Keratinocyte (primary cell): ENCODE results near the gene RPS27. TPM values are rescaled to one million over a fixed set of nuclear protein-coding genes. Genes with fewer than 3 reads are reported as not detected.

ENCODE experiments used
- DNase-seq: peaks from one replicate; pipeline ENCODE4 v3.0.0-alpha.2; 2011; ENCODE audit warnings: low read depth, missing footprints, low spot score
- FAIRE-seq: peaks from 2 replicates; lab custom pipeline; 2011; peaks lifted over from hg19 to GRCh38; lab: Jason Lieb, UNC
- H2AFZ ChIP-seq: 2 replicates; pipeline ENCODE4 v1.6.0; 2012; ENCODE audit warnings: low read length, control low read depth, inconsistent platforms; ENCODE audit not compliant: control insufficient read depth
- H3K27ac ChIP-seq: 2 replicates; pipeline ENCODE4 v1.5.1; 2011; ENCODE audit warnings: low read length; ENCODE audit not compliant: control insufficient read depth, insufficient read depth
- H3K27me3 ChIP-seq: 3 replicates; pipeline ENCODE4 v1.6.0; 2011; ENCODE audit warnings: low read length; ENCODE audit not compliant: control insufficient read depth, insufficient read depth; ENCODE audit errors: extremely low read depth
- H3K36me3 ChIP-seq, 2 experiments: 2 replicates in 1 of 2; 3 replicates in 1 of 2; pipeline ENCODE4 v1.5.1; 2011; ENCODE audit warnings: low read length in 2 of 2, mild to moderate bottlenecking in 1 of 2; ENCODE audit not compliant: control insufficient read depth in 2 of 2, insufficient read depth in 2 of 2; ENCODE audit errors: extremely low read depth in 1 of 2
- H3K4me1 ChIP-seq: 3 replicates; pipeline ENCODE4 v1.5.1; 2011; ENCODE audit warnings: low read length; ENCODE audit not compliant: control insufficient read depth, insufficient read depth; ENCODE audit errors: extremely low read depth
- H3K4me2 ChIP-seq: 3 replicates; pipeline ENCODE4 v1.6.0; 2011; ENCODE audit warnings: low read depth, low read length; ENCODE audit not compliant: control insufficient read depth, insufficient read depth; ENCODE audit errors: extremely low read depth
- H3K4me3 ChIP-seq, 3 experiments: fragments of 200-600 bp in 1 of 3; sonication (generic) in 1 of 3; 2 replicates in 2 of 3; 3 replicates in 1 of 3; pipeline ENCODE4 v1.5.1; 2011 to 2016; ENCODE audit warnings: low read length in 3 of 3, mild to moderate bottlenecking in 3 of 3, control low read depth in 2 of 3, inconsistent platforms in 1 of 3, low read depth in 1 of 3, mixed read lengths in 1 of 3, mixed run types in 1 of 3, moderate library complexity in 1 of 3; ENCODE audit not compliant: control insufficient read depth in 2 of 3, insufficient read depth in 2 of 3; ENCODE audit errors: extremely low read depth in 1 of 3
- H3K79me2 ChIP-seq: 2 replicates; pipeline ENCODE4 v1.6.0; 2012; ENCODE audit warnings: low read length; ENCODE audit not compliant: control insufficient read depth, insufficient read depth
- H3K9ac ChIP-seq: 3 replicates; pipeline ENCODE4 v1.6.0; 2011; ENCODE audit warnings: low read length; ENCODE audit not compliant: control insufficient read depth, insufficient read depth; ENCODE audit errors: extremely low read depth
- H3K9me1 ChIP-seq: 3 replicates; pipeline ENCODE4 v1.6.0; 2011; ENCODE audit warnings: low read length; ENCODE audit not compliant: control insufficient read depth, insufficient read depth; ENCODE audit errors: extremely low read depth
- H3K9me3 ChIP-seq: 2 replicates; pipeline ENCODE4 v1.5.1; 2012; ENCODE audit warnings: low read depth, low read length; ENCODE audit not compliant: control insufficient read depth
- H4K20me1 ChIP-seq: 3 replicates; pipeline ENCODE4 v1.6.0; 2011; ENCODE audit warnings: low read length; ENCODE audit not compliant: control insufficient read depth, insufficient read depth; ENCODE audit errors: extremely low read depth
- EZH2 ChIP-seq: IDR thresholded peaks from one replicate; pipeline ENCODE4 v1.6.1; 2012; ENCODE audit warnings: inconsistent platforms, mild to moderate bottlenecking, low read length, moderate library complexity
- dilution Hi-C: fragments of 300-500 bp; cut with MboI; formaldehyde crosslinking; loops from one replicate; pipeline ENCODE4 v1.7.0; 2020; ENCODE audit warnings: low sequenced_read_pairs; ENCODE audit not compliant: extremely low pct_ligation_motif_present
- polyA plus RNA-seq, 5 experiments: library from polyadenylated mRNA; depleted of rRNA in 3 of 5; stranded (reverse) in 3 of 5; stranded (forward) in 1 of 5; unstranded in 1 of 5; fragments of >200 nt; gene quantifications; 1 replicate in 1 of 5; 2 replicates in 3 of 5; 3 replicates in 1 of 5; pipeline versions ENCODE4 v1.2.1 to v1.2.3, GENCODE V29; 2011 to 2012; ENCODE audit warnings: missing spikeins in 2 of 5, low read depth in 1 of 5, low replicate concordance in 1 of 5
- TF ChIP-seq, protein P1 (sequence below), 3 experiments: IDR thresholded peaks in 1 of 3; conservative IDR thresholded peaks in 1 of 3; optimal IDR thresholded peaks in 1 of 3; 2 replicates in 2 of 3; 3 replicates in 1 of 3; pipeline versions ENCODE3 to v1.5.1; 2011; ENCODE audit warnings: low read length in 3 of 3, mild to moderate bottlenecking in 3 of 3, moderate library complexity in 2 of 3, control low read depth in 1 of 3, inconsistent platforms in 1 of 3; ENCODE audit not compliant: insufficient read depth in 2 of 3; ENCODE audit errors: extremely low read depth in 1 of 3

RPS27 gene
- polyA plus RNA-seq, 1 donor (not counting 4 experiments of a cell fraction or from before 2014, with no cell fraction given): 5,112 TPM

DNA sequence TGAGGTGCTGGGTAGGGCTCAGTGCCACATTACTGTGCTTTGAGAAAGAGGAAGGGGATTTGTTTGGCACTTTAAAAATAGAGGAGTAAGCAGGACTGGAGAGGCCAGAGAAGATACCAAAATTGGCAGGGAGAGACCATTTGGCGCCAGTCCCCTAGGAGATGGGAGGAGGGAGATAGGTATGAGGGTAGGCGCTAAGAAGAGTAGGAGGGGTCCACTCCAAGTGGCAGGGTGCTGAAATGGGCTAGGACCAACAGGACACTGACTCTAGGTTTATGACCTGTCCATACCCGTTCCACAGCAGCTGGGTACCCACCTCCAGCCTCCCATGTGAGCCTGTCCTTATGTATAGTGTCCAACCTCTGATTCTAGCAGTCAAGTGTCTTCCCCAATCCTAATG, 31.1 kb upstream of the RPS27 start:
- Histone ChIP-seq H3K36me3 (peaks cover 3 to 32% of the 10 kb centered on the region in 2 experiments), H3K9me1 (no peaks in the 10 kb centered on the region), H2AFZ (no peak overlapping the region), H4K20me1 (peaks cover 3% of the 10 kb centered on the region), H3K27ac (no peak overlapping the region), H3K9ac (no peak overlapping the region), H3K9me3 (no peaks in the 10 kb centered on the region), H3K79me2 (peaks cover 62% of the 10 kb centered on the region), H3K4me3 (no peak overlapping the region), H3K4me1 (peaks cover 40% of the 10 kb centered on the region), H3K4me2 (no peak overlapping the region), H3K27me3 (no peaks in the 10 kb centered on the region)
- FAIRE-seq (no peak), DNase-seq (no peak)
- TF ChIP-seq, protein P1, sequence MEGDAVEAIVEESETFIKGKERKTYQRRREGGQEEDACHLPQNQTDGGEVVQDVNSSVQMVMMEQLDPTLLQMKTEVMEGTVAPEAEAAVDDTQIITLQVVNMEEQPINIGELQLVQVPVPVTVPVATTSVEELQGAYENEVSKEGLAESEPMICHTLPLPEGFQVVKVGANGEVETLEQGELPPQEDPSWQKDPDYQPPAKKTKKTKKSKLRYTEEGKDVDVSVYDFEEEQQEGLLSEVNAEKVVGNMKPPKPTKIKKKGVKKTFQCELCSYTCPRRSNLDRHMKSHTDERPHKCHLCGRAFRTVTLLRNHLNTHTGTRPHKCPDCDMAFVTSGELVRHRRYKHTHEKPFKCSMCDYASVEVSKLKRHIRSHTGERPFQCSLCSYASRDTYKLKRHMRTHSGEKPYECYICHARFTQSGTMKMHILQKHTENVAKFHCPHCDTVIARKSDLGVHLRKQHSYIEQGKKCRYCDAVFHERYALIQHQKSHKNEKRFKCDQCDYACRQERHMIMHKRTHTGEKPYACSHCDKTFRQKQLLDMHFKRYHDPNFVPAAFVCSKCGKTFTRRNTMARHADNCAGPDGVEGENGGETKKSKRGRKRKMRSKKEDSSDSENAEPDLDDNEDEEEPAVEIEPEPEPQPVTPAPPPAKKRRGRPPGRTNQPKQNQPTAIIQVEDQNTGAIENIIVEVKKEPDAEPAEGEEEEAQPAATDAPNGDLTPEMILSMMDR (optimal IDR thresholded peaks at IDR 0.05 in 1 of 3, IDR thresholded peaks at IDR 0.05 in 1 of 3, conservative IDR thresholded peaks at IDR 0.05 in 1 of 3; ENCODE audit: extremely low read depth in 1 of 3, insufficient read depth in 2 of 3, low read length in 3 of 3): no peak
- TF ChIP-seq EZH2: no peak
- dilution Hi-C loops: no loop called here

DNA sequence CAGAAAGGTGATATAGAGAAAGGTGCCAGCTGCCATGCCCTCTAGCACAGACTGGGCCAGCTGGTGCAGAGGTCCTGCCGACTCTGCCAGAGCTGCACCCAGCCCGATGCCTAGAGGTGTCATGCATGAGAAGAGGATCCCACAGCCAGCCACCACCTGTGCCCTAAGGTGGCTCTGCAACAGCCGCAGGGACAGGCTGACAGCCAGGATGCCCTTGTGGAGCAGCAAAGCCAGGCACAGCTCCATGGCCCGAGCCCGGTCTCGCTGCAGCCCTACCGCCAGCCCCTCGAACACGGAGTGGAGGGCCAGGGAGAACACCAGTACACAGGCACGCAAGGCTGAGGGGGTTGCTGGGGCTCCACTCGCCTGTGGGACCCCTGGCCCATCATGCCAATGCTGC, 30.4 kb upstream of the RPS27 start:
- no peak overlapping the region for H2AFZ ChIP-seq
- H4K20me1 ChIP-seq: peaks cover 3% of the 10 kb centered on the region
- FAIRE-seq (no peak), DNase-seq (no peak)
- peaks cover 41% of the 10 kb centered on the region for H3K4me1 ChIP-seq
- TF ChIP-seq, protein P1 (optimal IDR thresholded peaks at IDR 0.05 in 1 of 3, IDR thresholded peaks at IDR 0.05 in 1 of 3, conservative IDR thresholded peaks at IDR 0.05 in 1 of 3; ENCODE audit: extremely low read depth in 1 of 3, insufficient read depth in 2 of 3, low read length in 3 of 3): no peak
- no peak for TF ChIP-seq EZH2
- H3K27me3 ChIP-seq: no peaks in the 10 kb centered on the region
- no peak overlapping the region for H3K9ac ChIP-seq
- no peak overlapping the region for H3K4me3 ChIP-seq
- no peaks in the 10 kb centered on the region for H3K9me3 ChIP-seq
- no peaks in the 10 kb centered on the region for H3K9me1 ChIP-seq
- peaks cover 54% of the 10 kb centered on the region for H3K79me2 ChIP-seq
- dilution Hi-C loops: no loop called here
- H3K36me3 ChIP-seq: peaks cover 3 to 25% of the 10 kb centered on the region in 2 experiments
- no peak overlapping the region for H3K27ac ChIP-seq
- no peak overlapping the region for H3K4me2 ChIP-seq
